CD4-positive, CD25-positive, alpha-beta regulatory T cell (primary cell): ENCODE results near the gene XRCC4. TPM values are rescaled to one million over a fixed set of nuclear protein-coding genes. Genes with fewer than 3 reads are reported as not detected.
"Not testable (repeated sequence)": the region's sequence is repeated elsewhere in the genome, so short reads cannot be mapped to it uniquely, and the experiment has no call there.

Experiments used
- ATAC-seq, 2 donors: fragments of 150-1000 bp; cut with Tn5 transposase; one replicate each; pipeline ENCODE4 v1.10.0; 2021; ENCODE audit warnings: low read depth in 2 of 2, moderate number of reproducible peaks in 2 of 2, moderate library complexity in 1 of 2
- DNase-seq, 3 donors: peaks; one replicate each; pipeline versions ENCODE4 v3.0.0 to v3.0.0-alpha.2; 2012 to 2022; ENCODE audit warnings: mixed read lengths in 1 of 3
- H3K27ac ChIP-seq: one replicate; pipeline ENCODE4 v1.7.0; 2013; ENCODE audit warnings: mild to moderate bottlenecking, low read length; ENCODE audit not compliant: insufficient read depth, poor library complexity, severe bottlenecking
- H3K27me3 ChIP-seq: one replicate; pipeline ENCODE4 v1.7.0; 2013; ENCODE audit warnings: low read length; ENCODE audit not compliant: control insufficient read depth, insufficient read depth
- H3K36me3 ChIP-seq: one replicate; pipeline ENCODE4 v1.7.0; 2013; ENCODE audit warnings: mild to moderate bottlenecking, low read length, moderate library complexity; ENCODE audit not compliant: control insufficient read depth, insufficient read depth
- H3K4me1 ChIP-seq: 2 replicates; pipeline ENCODE4 v1.7.0; 2013; ENCODE audit warnings: mild to moderate bottlenecking, low read length; ENCODE audit not compliant: insufficient read depth, control insufficient read depth, poor library complexity, severe bottlenecking
- H3K4me3 ChIP-seq: one replicate; pipeline ENCODE4 v1.7.0; 2013; ENCODE audit warnings: low read depth, mild to moderate bottlenecking, low read length, moderate library complexity
- H3K9me3 ChIP-seq, 2 experiments: 1 replicate in 1 of 2; 2 replicates in 1 of 2; pipeline ENCODE4 v1.7.0; 2013; ENCODE audit warnings: low read length in 2 of 2, mild to moderate bottlenecking in 1 of 2, moderate library complexity in 1 of 2; ENCODE audit not compliant: control insufficient read depth in 2 of 2
- H3K27ac Mint-ChIP-seq, 3 donors: one replicate each; pipeline ENCODE4 v1.8.0; 2020 to 2022; ENCODE audit warnings: mild to moderate bottlenecking in 3 of 3, mixed read lengths in 3 of 3, moderate library complexity in 2 of 3
- H3K27me3 Mint-ChIP-seq: one replicate; pipeline ENCODE4 v1.8.0; 2022; ENCODE audit warnings: mild to moderate bottlenecking, mixed read lengths
- H3K36me3 Mint-ChIP-seq: one replicate; pipeline ENCODE4 v1.8.0; 2020; ENCODE audit warnings: mixed read lengths
- H3K4me1 Mint-ChIP-seq, 4 donors: one replicate each; pipeline ENCODE4 v1.8.0; 2020 to 2022; ENCODE audit warnings: mixed read lengths in 4 of 4, mild to moderate bottlenecking in 1 of 4
- H3K4me3 Mint-ChIP-seq, 4 donors: one replicate each; pipeline ENCODE4 v1.8.0; 2020 to 2022; ENCODE audit warnings: mild to moderate bottlenecking in 4 of 4, mixed read lengths in 4 of 4, moderate library complexity in 3 of 4
- H3K9me3 Mint-ChIP-seq, 7 donors: one replicate each; pipeline ENCODE4 v1.8.0; 2020 to 2022; ENCODE audit warnings: mixed read lengths in 7 of 7, mild to moderate bottlenecking in 3 of 7, moderate library complexity in 2 of 7
- polyA plus RNA-seq, 4 donors: library from polyadenylated mRNA; unstranded; fragments of 300-500 nt; fragmentation: Illumina TruSeq; gene quantifications; one replicate each; pipeline ENCODE4 v1.2.3, GENCODE V29; 2021
- total RNA-seq: library from RNA; stranded (reverse); gene quantifications from one replicate; pipeline ENCODE4 v1.2.3, GENCODE V29; 2022

XRCC4 gene
- total and polyA plus RNA-seq, 5 donors from 2014 or later: 3.8 to 10.1 (median 6.2) TPM

GRCh38 chr5:83058726-83059125, 18.6 kb upstream of the XRCC4 start:
- no peaks in the 10 kb centered on the region for H3K9me3 Mint-ChIP-seq
- no peak for ATAC-seq
- peaks cover 5% of the 10 kb centered on the region for H3K4me1 ChIP-seq
- H3K36me3 Mint-ChIP-seq: peaks cover 50% of the 10 kb centered on the region
- H3K27me3 Mint-ChIP-seq: no peaks in the 10 kb centered on the region
- no peaks in the 10 kb centered on the region for H3K9me3 ChIP-seq
- no peaks in the 10 kb centered on the region for H3K27me3 ChIP-seq
- no peak for DNase-seq
- H3K4me3 ChIP-seq: no peak overlapping the region
- H3K4me1 Mint-ChIP-seq: peaks cover 35 to 63% (median 41%) of the 10 kb centered on the region in 4 donors
- no peak overlapping the region for H3K27ac ChIP-seq
- peaks cover 43% of the 10 kb centered on the region for H3K36me3 ChIP-seq
- H3K4me3 Mint-ChIP-seq: no peak overlapping the region
- peak overlapping the region in 2 of 3 donors; percentile 0 to 72 for H3K27ac Mint-ChIP-seq

GRCh38 chr5:83059341-83059740, 18.0 kb upstream of the XRCC4 start:
- no peaks in the 10 kb centered on the region for H3K27me3 ChIP-seq
- Mint-ChIP-seq H3K36me3 (peaks cover 48% of the 10 kb centered on the region), H3K9me3 (no peaks in the 10 kb centered on the region), H3K4me3 (peak overlapping the region in 1 of 4 donors; percentile 22), H3K27me3 (no peaks in the 10 kb centered on the region), H3K27ac (peak overlapping the region in 1 of 3 donors; percentile 0), H3K4me1 (peaks cover 34 to 62% (median 40%) of the 10 kb centered on the region in 4 donors)
- H3K36me3 ChIP-seq: peaks cover 44% of the 10 kb centered on the region
- H3K27ac ChIP-seq: no peak overlapping the region
- H3K4me1 ChIP-seq: peaks cover 5% of the 10 kb centered on the region
- H3K9me3 ChIP-seq: no peaks in the 10 kb centered on the region
- DNase-seq (no peak), ATAC-seq (no peak)
- H3K4me3 ChIP-seq: no peak overlapping the region

GRCh38 chr5:83066548-83067110, 10.7 kb upstream of the XRCC4 start:
- Mint-ChIP-seq H3K36me3 (peaks cover 19% of the 10 kb centered on the region), H3K9me3 (no peaks in the 10 kb centered on the region), H3K4me3 (no peak overlapping the region), H3K27me3 (no peaks in the 10 kb centered on the region), H3K4me1 (peaks cover 41 to 75% (median 56%) of the 10 kb centered on the region in 4 donors), H3K27ac (peak overlapping the region in 1 of 3 donors; percentile 7)
- Histone ChIP-seq H3K27me3 (no peaks in the 10 kb centered on the region), H3K27ac (no peak overlapping the region), H3K36me3 (peaks cover 5% of the 10 kb centered on the region), H3K9me3 (no peaks in the 10 kb centered on the region), H3K4me3 (no peak overlapping the region), H3K4me1 (peaks cover 19% of the 10 kb centered on the region)
- DNase-seq (no peak), ATAC-seq (no peak)

- H3K27ac Mint-ChIP-seq, H3K27me3 ChIP-seq, H3K27ac ChIP-seq, ATAC-seq, DNase-seq, H3K27me3 Mint-ChIP-seq, H3K4me3 ChIP-seq, H3K36me3 ChIP-seq, H3K4me3 Mint-ChIP-seq, H3K9me3 Mint-ChIP-seq, H3K9me3 ChIP-seq: not testable (repeated sequence)
- peaks cover 19% of the 10 kb centered on the region for H3K36me3 Mint-ChIP-seq
- H3K4me1 ChIP-seq: peaks cover 26% of the 10 kb centered on the region
- peaks cover 47 to 79% (median 60%) of the 10 kb centered on the region in 4 donors for H3K4me1 Mint-ChIP-seq
Observed at GRCh38 chr5:83067377-83067776, 10.0 kb upstream of the XRCC4 start.

GRCh38 chr5:83069096-83069799, 8.1 kb upstream of the XRCC4 start:
- ATAC-seq: no peak
- H3K4me1 ChIP-seq: peaks cover 35% of the 10 kb centered on the region
- H3K27me3 Mint-ChIP-seq: no peaks in the 10 kb centered on the region
- H3K4me3 ChIP-seq: no peak overlapping the region
- H3K27ac Mint-ChIP-seq: no peak overlapping the region
- no peak overlapping the region for H3K4me3 Mint-ChIP-seq
- DNase-seq: no peak
- no peaks in the 10 kb centered on the region for H3K9me3 ChIP-seq
- no peaks in the 10 kb centered on the region for H3K27me3 ChIP-seq
- H3K27ac ChIP-seq: no peak overlapping the region
- H3K4me1 Mint-ChIP-seq: peaks cover 51 to 85% (median 66%) of the 10 kb centered on the region in 4 donors
- H3K36me3 Mint-ChIP-seq: peaks cover 23% of the 10 kb centered on the region
- peaks cover 7% of the 10 kb centered on the region for H3K36me3 ChIP-seq
- H3K9me3 Mint-ChIP-seq: no peaks in the 10 kb centered on the region

GRCh38 chr5:83071286-83072051, 5.9 kb upstream of the XRCC4 start:
- no peaks in the 10 kb centered on the region for H3K27me3 Mint-ChIP-seq
- H3K27ac Mint-ChIP-seq: peak overlapping the region in 1 of 3 donors; percentile 22
- peak overlapping the region; percentile 49 to 78 (median 67) for H3K4me3 Mint-ChIP-seq
- Histone ChIP-seq H3K27me3 (no peaks in the 10 kb centered on the region), H3K36me3 (peaks cover 3% of the 10 kb centered on the region), H3K9me3 (no peaks in the 10 kb centered on the region), H3K4me3 (peak overlapping the region; percentile 39), H3K27ac (peak overlapping the region; percentile 29), H3K4me1 (peaks cover 52% of the 10 kb centered on the region)
- peaks cover 25% of the 10 kb centered on the region for H3K36me3 Mint-ChIP-seq
- ATAC-seq (no peak), DNase-seq (no peak)
- peaks cover 47 to 90% (median 71%) of the 10 kb centered on the region in 4 donors for H3K4me1 Mint-ChIP-seq
- no peaks in the 10 kb centered on the region for H3K9me3 Mint-ChIP-seq

GRCh38 chr5:83072966-83073365, 4.4 kb upstream of the XRCC4 start:
- no peak overlapping the region for H3K27ac Mint-ChIP-seq
- no peak overlapping the region for H3K27ac ChIP-seq
- peaks cover 55% of the 10 kb centered on the region for H3K4me1 ChIP-seq
- H3K4me3 Mint-ChIP-seq: peak overlapping the region; percentile 5 to 68 (median 62)
- DNase-seq (no peak), ATAC-seq (no peak)
- H3K27me3 Mint-ChIP-seq: no peaks in the 10 kb centered on the region
- peak overlapping the region; percentile 7 for H3K4me3 ChIP-seq
- peaks cover 25% of the 10 kb centered on the region for H3K36me3 Mint-ChIP-seq
- H3K27me3 ChIP-seq: no peaks in the 10 kb centered on the region
- H3K4me1 Mint-ChIP-seq: peaks cover 41 to 88% (median 73%) of the 10 kb centered on the region in 4 donors
- peaks cover 3% of the 10 kb centered on the region for H3K36me3 ChIP-seq
- no peaks in the 10 kb centered on the region for H3K9me3 Mint-ChIP-seq
- H3K9me3 ChIP-seq: no peaks in the 10 kb centered on the region
